Neuronal stem cell (in vitro differentiated cells): ENCODE measurements around the gene PPP6R3.
"Not testable (repeated sequence)": the region's sequence is repeated elsewhere in the genome, so short reads cannot be mapped to it uniquely, and the experiment has no call there.

Source experiments
- DNase-seq: peaks from one replicate; pipeline ENCODE4 v3.0.0-alpha.2; 2013; ENCODE audit warnings: low spot score
- H2AFZ ChIP-seq: one replicate; pipeline ENCODE4 v1.6.1; 2013; ENCODE audit warnings: mild to moderate bottlenecking, low read length, inconsistent platforms
- H2AK5ac ChIP-seq: 2 replicates; pipeline ENCODE4 v1.6.1; 2013; ENCODE audit warnings: low read depth, mild to moderate bottlenecking, inconsistent platforms, low read length, moderate library complexity, mixed read lengths
- H2BK120ac ChIP-seq: 2 replicates; pipeline ENCODE4 v1.6.1; 2013; ENCODE audit warnings: low read depth, mild to moderate bottlenecking, inconsistent platforms, low read length, moderate library complexity, mixed read lengths
- H2BK12ac ChIP-seq: one replicate; pipeline ENCODE4 v1.6.1; 2013; ENCODE audit warnings: low read length, inconsistent platforms
- H2BK15ac ChIP-seq: 2 replicates; pipeline ENCODE4 v1.6.1; 2013; ENCODE audit warnings: mild to moderate bottlenecking, low read length, inconsistent platforms, mixed read lengths
- H2BK5ac ChIP-seq: one replicate; pipeline ENCODE4 v1.6.1; 2013; ENCODE audit warnings: inconsistent platforms, mild to moderate bottlenecking, low read length, moderate library complexity
- H3K14ac ChIP-seq: one replicate; pipeline ENCODE4 v1.6.1; 2013; ENCODE audit warnings: low read length, inconsistent platforms
- H3K18ac ChIP-seq: 2 replicates; pipeline ENCODE4 v1.6.1; 2013; ENCODE audit warnings: low read length, inconsistent platforms
- H3K23ac ChIP-seq: 2 replicates; pipeline ENCODE4 v1.6.1; 2013; ENCODE audit warnings: low read depth, mild to moderate bottlenecking, mixed read lengths, low read length, inconsistent platforms; ENCODE audit not compliant: poor library complexity
- H3K27ac ChIP-seq: replicated peaks from 3 replicates; pipeline ENCODE4 v1.5.1; 2013; ENCODE audit warnings: low read length, inconsistent platforms
- H3K27me3 ChIP-seq, 3 experiments: 2 replicates each; pipeline ENCODE4 v1.6.1; 2013; ENCODE audit warnings: low read length in 3 of 3, mild to moderate bottlenecking in 2 of 3, inconsistent platforms in 1 of 3, low read depth in 1 of 3, mixed read lengths in 1 of 3, moderate library complexity in 1 of 3; ENCODE audit not compliant: control insufficient read depth in 3 of 3, insufficient read depth in 3 of 3
- H3K36me3 ChIP-seq, 2 donors: replicated peaks in 1 of 2; 2 replicates each; pipeline ENCODE4 v1.6.1; 2013; ENCODE audit warnings: low read length in 2 of 2; ENCODE audit not compliant: control insufficient read depth in 2 of 2, insufficient read depth in 2 of 2
- H3K4ac ChIP-seq: 2 replicates; pipeline ENCODE4 v1.6.1; 2013; ENCODE audit warnings: inconsistent platforms, mild to moderate bottlenecking, low read length, moderate library complexity
- H3K4me1 ChIP-seq, 2 donors: 1 replicate in 1 of 2; 2 replicates in 1 of 2; pipeline ENCODE4 v1.6.1; 2013; ENCODE audit warnings: low read length in 2 of 2, low read depth in 1 of 2; ENCODE audit not compliant: control insufficient read depth in 2 of 2, insufficient read depth in 1 of 2
- H3K4me2 ChIP-seq: one replicate; pipeline ENCODE4 v1.6.1; 2013; ENCODE audit warnings: mild to moderate bottlenecking, low read length, inconsistent platforms; ENCODE audit not compliant: insufficient read depth, poor library complexity, severe bottlenecking
- H3K4me3 ChIP-seq, 2 donors: 2 replicates each; pipeline ENCODE4 v1.5.1; 2013; ENCODE audit warnings: low read length in 2 of 2, mild to moderate bottlenecking in 2 of 2, inconsistent platforms in 1 of 2, moderate library complexity in 1 of 2
- H3K79me1 ChIP-seq: one replicate; pipeline ENCODE4 v1.6.1; 2013; ENCODE audit warnings: low read depth, mild to moderate bottlenecking, inconsistent platforms, low read length, moderate library complexity
- H3K9ac ChIP-seq: one replicate; pipeline ENCODE4 v1.6.1; 2013; ENCODE audit warnings: mild to moderate bottlenecking, low read depth, low read length, inconsistent platforms; ENCODE audit not compliant: poor library complexity
- H3K9me3 ChIP-seq, 2 donors: replicated peaks in 1 of 2; 2 replicates each; pipeline versions ENCODE3 to v1.6.1; 2013; ENCODE audit warnings: low read length in 2 of 2, mild to moderate bottlenecking in 2 of 2, inconsistent platforms in 1 of 2, low read depth in 1 of 2, mixed read lengths in 1 of 2, moderate library complexity in 1 of 2; ENCODE audit not compliant: control insufficient read depth in 2 of 2, insufficient read depth in 1 of 2
- H4K8ac ChIP-seq: one replicate; pipeline ENCODE4 v1.6.1; 2013; ENCODE audit warnings: low read depth, mild to moderate bottlenecking, inconsistent platforms, low read length, moderate library complexity
- H4K91ac ChIP-seq: one replicate; pipeline ENCODE4 v1.6.1; 2013; ENCODE audit warnings: low read length, low read depth, mild to moderate bottlenecking, inconsistent platforms; ENCODE audit not compliant: poor library complexity
- WGBS, 2 donors: extraction: QIAGEN DNeasy Blood & Tissue Kit; methylation state at CpG; one replicate each; pipeline ENCODE4 v1.1.7; 2013; ENCODE audit warnings: missing lambda C conversion rate in 2 of 2, mixed read lengths in 1 of 2; ENCODE audit not compliant: insufficient read length in 2 of 2, insufficient replicate concordance in 1 of 2; ENCODE audit errors: extremely low coverage in 2 of 2; 5-methylcytosine and 5-hydroxymethylcytosine counted together

The PPP6R3 gene

DNA sequence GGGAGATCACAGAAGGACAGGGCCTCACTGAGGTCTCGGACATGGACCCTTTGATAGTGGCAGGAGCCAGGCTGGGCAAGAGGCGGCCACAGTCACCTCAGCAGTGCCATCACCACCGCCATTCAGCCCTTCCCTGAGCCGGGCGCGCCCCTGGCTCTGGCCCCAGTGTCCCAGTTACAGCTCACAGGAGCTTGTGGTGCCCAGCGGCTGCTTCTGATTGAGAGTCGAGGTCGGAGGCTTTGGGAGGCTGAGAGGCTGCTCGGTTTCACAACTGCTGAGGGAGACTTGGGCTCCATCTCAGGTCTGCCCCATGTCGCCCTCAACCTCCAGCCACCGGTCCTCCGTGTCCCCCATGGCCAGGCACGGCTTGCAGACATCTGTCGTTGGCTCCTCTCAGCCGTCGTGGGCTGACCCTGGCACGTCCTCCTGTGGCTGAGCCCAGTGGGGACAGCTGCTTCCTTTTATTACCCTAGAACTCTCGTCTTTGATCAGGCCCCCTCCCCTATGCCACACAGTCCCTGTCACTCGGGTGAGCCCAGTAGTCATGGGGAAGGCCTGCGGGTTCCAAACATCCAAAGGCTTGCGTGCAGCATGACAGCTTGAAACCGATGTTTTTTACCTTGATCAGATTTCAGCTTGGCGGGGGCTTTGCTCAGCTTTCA lies 28.4 kb upstream of the PPP6R3 start:
- H3K27ac ChIP-seq = no peak overlapping the region
- no peak overlapping the region for H2BK5ac ChIP-seq
- H3K18ac ChIP-seq = no peak overlapping the region
- no peak overlapping the region for H2BK15ac ChIP-seq
- no peak overlapping the region for H3K23ac ChIP-seq
- no peak overlapping the region for H4K91ac ChIP-seq
- no peak overlapping the region for H4K8ac ChIP-seq
- peak overlapping the region; percentile 10 for H2BK12ac ChIP-seq
- DNase-seq = no peak
- no peak overlapping the region for H2BK120ac ChIP-seq
- peaks cover 4% of the 10 kb centered on the region for H3K79me1 ChIP-seq
- peaks cover 29 to 80% of the 10 kb centered on the region in 2 donors for H3K36me3 ChIP-seq
- no peak overlapping the region for H3K4ac ChIP-seq
- H3K14ac ChIP-seq = peak overlapping the region; percentile 65
- WGBS, 2 donors = no CpG with 5 or more reads among the region's 24 CpGs
- peaks cover 11 to 18% of the 10 kb centered on the region in 2 donors for H3K9me3 ChIP-seq
- no peak overlapping the region for H3K4me2 ChIP-seq
- no peaks in the 10 kb centered on the region for H3K27me3 ChIP-seq
- no peak overlapping the region for H2AFZ ChIP-seq
- peak overlapping the region; percentile 11 for H2AK5ac ChIP-seq
- no peaks in the 10 kb centered on the region for H3K4me1 ChIP-seq
- no peak overlapping the region for H3K4me3 ChIP-seq
- no peak overlapping the region for H3K9ac ChIP-seq

DNA sequence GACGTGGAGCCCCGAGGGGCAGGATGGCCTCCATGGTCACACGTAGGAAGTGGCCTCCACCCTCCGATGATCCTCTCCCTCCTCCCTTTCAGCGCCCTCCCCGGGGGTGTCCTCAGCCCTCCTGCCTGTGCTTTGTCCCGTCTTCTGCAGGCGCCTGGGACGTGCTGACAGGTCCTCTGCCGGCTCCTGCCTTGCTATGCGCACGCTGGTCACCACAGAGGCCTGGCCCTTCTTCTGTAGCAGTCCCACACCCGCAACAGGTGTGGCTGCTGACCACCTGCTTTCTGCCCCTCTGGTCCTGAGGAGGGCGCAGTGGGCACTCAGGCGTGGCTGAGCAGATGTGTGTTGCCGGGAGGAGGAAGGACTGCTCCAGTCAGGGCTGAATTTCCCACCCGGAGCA lies 27.7 kb upstream of the PPP6R3 start:
- WGBS, 2 donors = no CpG with 5 or more reads among the region's 17 CpGs

GRCh38 chr11:68433541-68433940 lies 27.0 kb upstream of the PPP6R3 start:
- Histone ChIP-seq H3K18ac (no peak overlapping the region), H3K27ac (no peak overlapping the region), H2BK15ac (no peak overlapping the region), H3K27me3 (no peaks in the 10 kb centered on the region), H2BK12ac (no peak overlapping the region), H3K9me3 (peaks cover 8 to 12% of the 10 kb centered on the region in 2 donors), H4K8ac (no peak overlapping the region), H2BK5ac (no peak overlapping the region), H3K23ac (peak overlapping the region; percentile 17), H3K9ac (peak overlapping the region; percentile 45), H2AK5ac (no peak overlapping the region), H3K4me3 (no peak overlapping the region), H3K79me1 (peaks cover 4% of the 10 kb centered on the region), H3K14ac (no peak overlapping the region), H3K36me3 (peaks cover 26 to 83% of the 10 kb centered on the region in 2 donors), H2AFZ (no peak overlapping the region), H3K4me1 (no peaks in the 10 kb centered on the region), H3K4me2 (no peak overlapping the region), H2BK120ac (no peak overlapping the region), H4K91ac (no peak overlapping the region), H3K4ac (no peak overlapping the region)
- WGBS, 2 donors = no CpG with 5 or more reads among the region's 31 CpGs
- no peak for DNase-seq

More for the DNA sequence above, 27.7 kb upstream of the PPP6R3 start:
- Histone ChIP-seq H4K91ac (no peak overlapping the region), H3K4me3 (no peak overlapping the region), H3K9ac (no peak overlapping the region), H3K9me3 (peaks cover 11 to 18% of the 10 kb centered on the region in 2 donors), H3K18ac (peak overlapping the region; percentile 45), H3K4ac (no peak overlapping the region), H3K14ac (no peak overlapping the region), H4K8ac (no peak overlapping the region), H2BK5ac (no peak overlapping the region), H2AK5ac (no peak overlapping the region), H3K27me3 (no peaks in the 10 kb centered on the region), H2BK15ac (no peak overlapping the region), H3K4me1 (no peaks in the 10 kb centered on the region), H2AFZ (no peak overlapping the region), H2BK12ac (peak overlapping the region; percentile 85), H3K23ac (no peak overlapping the region), H3K79me1 (peaks cover 4% of the 10 kb centered on the region), H3K27ac (no peak overlapping the region), H3K36me3 (peaks cover 29 to 83% of the 10 kb centered on the region in 2 donors), H2BK120ac (no peak overlapping the region), H3K4me2 (no peak overlapping the region)
- no peak for DNase-seq

DNA sequence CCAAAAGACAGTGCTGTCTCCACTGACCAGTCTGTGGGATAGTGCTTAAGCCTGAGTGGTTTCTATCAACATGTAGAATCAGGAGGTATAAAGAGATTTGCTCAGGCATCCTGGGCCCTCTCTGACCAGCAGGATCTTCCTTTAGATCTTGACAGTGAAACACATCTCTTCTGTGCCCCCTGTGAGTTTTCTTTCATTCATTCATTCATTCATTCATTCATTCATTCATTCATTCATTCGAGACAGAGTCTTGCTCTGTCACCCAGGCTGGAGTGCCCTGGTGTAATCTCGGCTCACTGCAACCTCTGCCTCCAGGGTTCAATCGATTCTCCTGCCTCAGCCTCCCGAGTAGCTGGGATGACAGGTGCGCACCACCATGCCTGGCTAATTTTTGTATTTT lies 26.4 kb upstream of the PPP6R3 start:
- DNase-seq, H3K27me3 ChIP-seq, H3K4me1 ChIP-seq, H3K9me3 ChIP-seq, H2BK15ac ChIP-seq, H2BK5ac ChIP-seq, H3K4me2 ChIP-seq, H2AFZ ChIP-seq, H4K91ac ChIP-seq, H4K8ac ChIP-seq, H2BK12ac ChIP-seq, H3K23ac ChIP-seq, H3K9ac ChIP-seq, H3K4ac ChIP-seq, H2BK120ac ChIP-seq, H3K27ac ChIP-seq, H3K14ac ChIP-seq, H3K18ac ChIP-seq, H3K4me3 ChIP-seq, H3K79me1 ChIP-seq, H2AK5ac ChIP-seq: not testable (repeated sequence)
- H3K36me3 ChIP-seq = peaks cover 29 to 85% of the 10 kb centered on the region in 2 donors
- no CpG with 5 or more reads among the region's 5 CpGs for WGBS, 2 donors
